ENCODE data around the gene MZT2A.
"Not testable (repeated sequence)": the region's sequence is repeated elsewhere in the genome, so short reads cannot be mapped to it uniquely, and the experiment has no call there.

DNA sequence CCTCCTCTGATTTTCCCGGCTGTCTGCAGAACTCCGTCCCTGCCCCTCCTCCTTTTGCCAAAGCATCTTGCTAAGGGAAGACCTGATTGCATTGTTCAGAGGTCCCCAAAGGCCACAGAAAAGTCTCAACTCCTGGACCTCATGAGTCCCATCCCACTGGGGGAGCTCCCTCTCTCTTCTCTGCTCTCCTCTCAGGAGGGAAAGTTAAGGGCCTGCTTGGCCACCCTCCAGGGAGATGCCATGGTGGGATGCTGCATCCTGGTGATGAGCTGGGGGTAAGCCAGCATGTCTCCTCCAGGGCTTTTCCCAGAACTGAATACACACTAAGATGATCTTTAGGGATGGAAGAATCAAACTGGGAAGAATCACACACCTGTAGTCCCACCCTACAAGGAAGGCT is 18.9 kb downstream of the MZT2A start:
- TF ChIP-seq, protein P1, sequence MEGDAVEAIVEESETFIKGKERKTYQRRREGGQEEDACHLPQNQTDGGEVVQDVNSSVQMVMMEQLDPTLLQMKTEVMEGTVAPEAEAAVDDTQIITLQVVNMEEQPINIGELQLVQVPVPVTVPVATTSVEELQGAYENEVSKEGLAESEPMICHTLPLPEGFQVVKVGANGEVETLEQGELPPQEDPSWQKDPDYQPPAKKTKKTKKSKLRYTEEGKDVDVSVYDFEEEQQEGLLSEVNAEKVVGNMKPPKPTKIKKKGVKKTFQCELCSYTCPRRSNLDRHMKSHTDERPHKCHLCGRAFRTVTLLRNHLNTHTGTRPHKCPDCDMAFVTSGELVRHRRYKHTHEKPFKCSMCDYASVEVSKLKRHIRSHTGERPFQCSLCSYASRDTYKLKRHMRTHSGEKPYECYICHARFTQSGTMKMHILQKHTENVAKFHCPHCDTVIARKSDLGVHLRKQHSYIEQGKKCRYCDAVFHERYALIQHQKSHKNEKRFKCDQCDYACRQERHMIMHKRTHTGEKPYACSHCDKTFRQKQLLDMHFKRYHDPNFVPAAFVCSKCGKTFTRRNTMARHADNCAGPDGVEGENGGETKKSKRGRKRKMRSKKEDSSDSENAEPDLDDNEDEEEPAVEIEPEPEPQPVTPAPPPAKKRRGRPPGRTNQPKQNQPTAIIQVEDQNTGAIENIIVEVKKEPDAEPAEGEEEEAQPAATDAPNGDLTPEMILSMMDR (conservative IDR thresholded peaks at IDR 0.05; ENCODE audit: low read length): not testable (repeated sequence)
- TF ChIP-seq EZH2phosphoT487 (IDR thresholded peaks at IDR 0.05; ENCODE audit: borderline replicate concordance, low read depth, low read length): not testable (repeated sequence)

Data from OCI-LY7 (cell line).